ENCODE measurements around the gene FOXN3.

DNA sequence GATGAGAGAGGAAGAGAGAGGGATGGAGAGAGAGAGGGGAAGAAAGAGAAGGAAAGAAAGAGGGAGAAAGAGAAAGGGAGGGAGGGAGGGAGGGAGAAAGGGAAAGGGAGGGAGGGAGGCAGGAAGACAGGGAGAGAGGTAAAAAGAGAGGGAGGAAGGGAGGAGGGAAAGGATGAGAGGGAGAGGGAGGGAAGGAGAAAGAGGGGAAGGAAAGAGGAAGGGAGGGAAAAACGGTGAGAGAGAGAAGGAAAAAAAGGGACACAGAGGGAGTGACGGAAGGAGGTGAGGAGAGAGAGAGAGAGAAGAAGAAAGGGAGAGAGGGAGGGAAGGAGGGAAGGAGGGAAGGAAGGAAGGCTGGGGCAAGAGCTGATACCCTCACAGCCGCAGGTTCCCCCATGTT is 56.8 kb downstream of the FOXN3 start:
- TF ChIP-seq, protein P1, sequence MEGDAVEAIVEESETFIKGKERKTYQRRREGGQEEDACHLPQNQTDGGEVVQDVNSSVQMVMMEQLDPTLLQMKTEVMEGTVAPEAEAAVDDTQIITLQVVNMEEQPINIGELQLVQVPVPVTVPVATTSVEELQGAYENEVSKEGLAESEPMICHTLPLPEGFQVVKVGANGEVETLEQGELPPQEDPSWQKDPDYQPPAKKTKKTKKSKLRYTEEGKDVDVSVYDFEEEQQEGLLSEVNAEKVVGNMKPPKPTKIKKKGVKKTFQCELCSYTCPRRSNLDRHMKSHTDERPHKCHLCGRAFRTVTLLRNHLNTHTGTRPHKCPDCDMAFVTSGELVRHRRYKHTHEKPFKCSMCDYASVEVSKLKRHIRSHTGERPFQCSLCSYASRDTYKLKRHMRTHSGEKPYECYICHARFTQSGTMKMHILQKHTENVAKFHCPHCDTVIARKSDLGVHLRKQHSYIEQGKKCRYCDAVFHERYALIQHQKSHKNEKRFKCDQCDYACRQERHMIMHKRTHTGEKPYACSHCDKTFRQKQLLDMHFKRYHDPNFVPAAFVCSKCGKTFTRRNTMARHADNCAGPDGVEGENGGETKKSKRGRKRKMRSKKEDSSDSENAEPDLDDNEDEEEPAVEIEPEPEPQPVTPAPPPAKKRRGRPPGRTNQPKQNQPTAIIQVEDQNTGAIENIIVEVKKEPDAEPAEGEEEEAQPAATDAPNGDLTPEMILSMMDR (IDR thresholded peaks at IDR 0.05), result no peak
- no peak for TF ChIP-seq ZFX (IDR thresholded peaks at IDR 0.05; ENCODE audit: borderline replicate concordance)

Data from 22Rv1 (cell line).